CD4-positive, alpha-beta memory T cell (primary cell): Measurements from ENCODE around the gene APBA2. TPM values are rescaled to one million over a fixed set of nuclear protein-coding genes. Genes with fewer than 3 reads are reported as not detected.

Source experiments
- CTCF ChIA-PET: fragments of 350-600 bp; sonication (Branson Sonifier 250); formaldehyde crosslinking; loops from one replicate; lab custom pipeline; 2021; ENCODE audit warnings: inconsistent platforms; ENCODE audit not compliant: partially characterized antibody; lab: Charles Lee
- POLR2A ChIA-PET: fragments of 350-600 bp; sonication (Branson Sonifier 250); formaldehyde crosslinking; loops from one replicate; lab custom pipeline; 2021; ENCODE audit not compliant: partially characterized antibody; lab: Charles Lee
- DNase-seq, 5 donors: peaks; one replicate each; pipeline versions ENCODE4 v3.0.0 to v3.0.0-alpha.2; 2020 to 2022; ENCODE audit warnings: mixed read lengths in 1 of 5
- H3K27ac ChIP-seq: one replicate; pipeline ENCODE4 v1.7.0; 2013; ENCODE audit warnings: low read depth, low read length
- H3K27me3 ChIP-seq: 2 replicates; pipeline ENCODE4 v1.7.0; 2013; ENCODE audit warnings: mild to moderate bottlenecking, low read length, moderate library complexity; ENCODE audit not compliant: insufficient read depth
- H3K36me3 ChIP-seq: 2 replicates; pipeline ENCODE4 v1.7.0; 2013; ENCODE audit warnings: mild to moderate bottlenecking, low read length, moderate library complexity; ENCODE audit not compliant: insufficient read depth
- H3K4me1 ChIP-seq: 2 replicates; pipeline ENCODE4 v1.7.0; 2013; ENCODE audit warnings: mild to moderate bottlenecking, low read length, moderate library complexity; ENCODE audit not compliant: insufficient read depth
- H3K4me3 ChIP-seq, 2 donors: one replicate each; pipeline ENCODE4 v1.7.0; 2013; ENCODE audit warnings: low read length in 2 of 2, mild to moderate bottlenecking in 1 of 2
- H3K9me3 ChIP-seq, 2 donors: one replicate each; pipeline ENCODE4 v1.7.0; 2013; ENCODE audit warnings: low read length in 2 of 2, control low read depth in 1 of 2; ENCODE audit not compliant: control insufficient read depth in 1 of 2
- H3K27ac Mint-ChIP-seq, 7 donors: one replicate each; pipeline ENCODE4 v1.8.0; 2020 to 2021; ENCODE audit warnings: mixed read lengths in 7 of 7, mild to moderate bottlenecking in 6 of 7, inconsistent platforms in 3 of 7, moderate library complexity in 3 of 7
- H3K27me3 Mint-ChIP-seq, 2 donors: one replicate each; pipeline ENCODE4 v1.8.0; 2020 to 2021; ENCODE audit warnings: mixed read lengths in 2 of 2
- H3K36me3 Mint-ChIP-seq, 2 donors: one replicate each; pipeline ENCODE4 v1.8.0; 2020 to 2021; ENCODE audit warnings: mixed read lengths in 2 of 2, inconsistent platforms in 1 of 2, mild to moderate bottlenecking in 1 of 2
- H3K4me1 Mint-ChIP-seq, 4 donors: one replicate each; pipeline ENCODE4 v1.8.0; 2020 to 2021; ENCODE audit warnings: mixed read lengths in 4 of 4, mild to moderate bottlenecking in 1 of 4
- H3K4me3 Mint-ChIP-seq, 8 donors: one replicate each; pipeline ENCODE4 v1.8.0; 2020 to 2021; ENCODE audit warnings: mixed read lengths in 8 of 8, mild to moderate bottlenecking in 7 of 8, moderate library complexity in 6 of 8, inconsistent platforms in 3 of 8
- H3K9me3 Mint-ChIP-seq, 8 donors: one replicate each; pipeline ENCODE4 v1.8.0; 2020 to 2021; ENCODE audit warnings: mixed read lengths in 8 of 8, mild to moderate bottlenecking in 5 of 8, inconsistent platforms in 3 of 8, moderate library complexity in 1 of 8
- intact Hi-C: fragments of 100-400 bp; cut with micrococcal nuclease; formaldehyde crosslinking; loops from one replicate; pipeline ENCODE4 v1.15.1; 2023
- polyA plus RNA-seq, 2 donors: library from polyadenylated mRNA; unstranded; fragments of 300-500 nt; fragmentation: Illumina TruSeq; gene quantifications; one replicate each; pipeline ENCODE4 v1.2.3, GENCODE V29; 2021
- total RNA-seq, 2 experiments: library from RNA; stranded (reverse); gene quantifications; one replicate each; pipeline ENCODE4 v1.2.3, GENCODE V29; 2021

APBA2 gene
- total and polyA plus RNA-seq, 4 experiments from 2014 or later, result 11.1 to 57.3 (median 40.4) TPM

DNA sequence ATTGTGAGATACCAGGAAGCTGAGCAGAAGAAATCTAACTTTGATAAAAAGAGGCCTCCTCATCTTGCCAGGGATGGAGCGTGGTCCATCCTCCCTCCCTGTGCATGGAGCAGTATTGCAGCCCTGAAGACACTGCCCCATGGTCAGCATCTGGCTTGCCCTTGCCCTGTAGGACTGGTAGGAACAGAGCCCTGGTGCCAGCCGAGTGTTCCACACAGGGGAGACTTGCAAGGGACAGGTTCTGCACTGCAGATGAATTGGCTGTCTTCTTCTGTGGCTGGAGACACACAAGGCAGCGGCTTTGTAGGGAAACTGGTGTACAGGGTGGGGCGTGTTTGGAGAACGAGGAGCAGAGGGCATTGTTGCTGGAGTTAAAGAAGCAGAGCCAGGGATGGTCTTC is 110.5 kb downstream of the APBA2 start:
- peaks cover 5% of the 10 kb centered on the region for H3K36me3 ChIP-seq
- H3K27me3 ChIP-seq, result no peaks in the 10 kb centered on the region
- H3K4me3 Mint-ChIP-seq, result no peak overlapping the region
- H3K36me3 Mint-ChIP-seq, result peaks cover 8 to 16% of the 10 kb centered on the region in 2 donors
- H3K27ac Mint-ChIP-seq, result no peak overlapping the region
- intact Hi-C loops, result no loop called here
- H3K4me3 ChIP-seq, result no peak overlapping the region
- peaks cover 6 to 33% (median 7%) of the 10 kb centered on the region in 4 donors for H3K4me1 Mint-ChIP-seq
- DNase-seq, result no peak
- no peaks in the 10 kb centered on the region for H3K4me1 ChIP-seq
- no peaks in the 10 kb centered on the region for H3K27me3 Mint-ChIP-seq
- no peak overlapping the region for H3K27ac ChIP-seq
- H3K9me3 ChIP-seq, result no peaks in the 10 kb centered on the region
- ChIA-PET POLR2A (no interaction called here), CTCF (no interaction called here)
- H3K9me3 Mint-ChIP-seq, result no peaks in the 10 kb centered on the region

- Histone ChIP-seq H3K27ac (no peak overlapping the region), H3K9me3 (no peaks in the 10 kb centered on the region), H3K4me3 (no peak overlapping the region), H3K4me1 (no peaks in the 10 kb centered on the region), H3K27me3 (no peaks in the 10 kb centered on the region), H3K36me3 (peaks cover 5% of the 10 kb centered on the region)
- ChIA-PET POLR2A (no interaction called here), CTCF (no interaction called here)
- H3K36me3 Mint-ChIP-seq, result peaks cover 8 to 16% of the 10 kb centered on the region in 2 donors
- peaks cover 6 to 34% (median 7%) of the 10 kb centered on the region in 4 donors for H3K4me1 Mint-ChIP-seq
- DNase-seq, result no peak
- intact Hi-C loops, result no loop called here
- no peaks in the 10 kb centered on the region for H3K9me3 Mint-ChIP-seq
- H3K27me3 Mint-ChIP-seq, result no peaks in the 10 kb centered on the region
- no peak overlapping the region for H3K4me3 Mint-ChIP-seq
- peak overlapping the region in 1 of 7 donors; percentile 27 for H3K27ac Mint-ChIP-seq
Measured at GRCh38 chr15:28996953-28997352, 111.2 kb downstream of the APBA2 start.

DNA sequence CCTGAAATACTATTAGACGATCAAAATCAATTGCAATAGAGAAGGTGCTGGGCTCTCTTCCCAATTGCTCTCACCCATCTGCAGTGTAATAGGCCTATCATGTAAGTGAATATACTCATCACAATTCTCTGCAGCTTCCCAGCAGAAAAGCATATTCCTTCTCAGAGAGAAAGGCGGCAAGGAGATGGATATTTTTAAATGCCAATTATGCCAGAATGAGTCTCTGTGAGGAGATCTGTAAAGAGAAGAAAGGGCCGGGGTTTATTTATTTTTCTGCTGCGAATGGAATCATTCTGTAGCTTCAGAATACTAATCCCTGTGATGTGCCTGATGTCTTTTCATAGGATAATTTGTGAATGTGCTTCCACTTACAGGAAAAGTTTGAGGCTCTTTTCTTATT is 112.0 kb downstream of the APBA2 start:
- Histone ChIP-seq H3K4me1 (no peaks in the 10 kb centered on the region), H3K9me3 (no peaks in the 10 kb centered on the region), H3K27me3 (no peaks in the 10 kb centered on the region), H3K4me3 (no peak overlapping the region), H3K36me3 (peaks cover 5% of the 10 kb centered on the region), H3K27ac (no peak overlapping the region)
- intact Hi-C loops, result no loop called here
- Mint-ChIP-seq H3K4me1 (peaks cover 6 to 38% (median 7%) of the 10 kb centered on the region in 4 donors), H3K27ac (no peak overlapping the region), H3K27me3 (no peaks in the 10 kb centered on the region), H3K9me3 (no peaks in the 10 kb centered on the region), H3K4me3 (no peak overlapping the region), H3K36me3 (peaks cover 10 to 16% of the 10 kb centered on the region in 2 donors)
- ChIA-PET CTCF (no interaction called here), POLR2A (no interaction called here)
- no peak for DNase-seq

- H3K4me3 Mint-ChIP-seq, result no peak overlapping the region
- H3K4me1 ChIP-seq, result no peaks in the 10 kb centered on the region
- H3K27ac Mint-ChIP-seq, result no peak overlapping the region
- peaks cover 8 to 38% (median 10%) of the 10 kb centered on the region in 4 donors for H3K4me1 Mint-ChIP-seq
- no peaks in the 10 kb centered on the region for H3K27me3 Mint-ChIP-seq
- H3K36me3 ChIP-seq, result peaks cover 5% of the 10 kb centered on the region
- H3K4me3 ChIP-seq, result no peak overlapping the region
- intact Hi-C loops, result no loop called here
- H3K9me3 Mint-ChIP-seq, result no peaks in the 10 kb centered on the region
- peaks cover 15 to 16% of the 10 kb centered on the region in 2 donors for H3K36me3 Mint-ChIP-seq
- CTCF ChIA-PET, result no interaction called here
- POLR2A ChIA-PET, result no interaction called here
- H3K27me3 ChIP-seq, result no peaks in the 10 kb centered on the region
- no peaks in the 10 kb centered on the region for H3K9me3 ChIP-seq
- DNase-seq, result no peak
- no peak overlapping the region for H3K27ac ChIP-seq
Measured at GRCh38 chr15:28998511-28998910, 112.7 kb downstream of the APBA2 start.

- Mint-ChIP-seq H3K4me1 (peaks cover 0 to 19% (median 9%) of the 10 kb centered on the region in 4 donors), H3K9me3 (peaks cover 0 to 2% (median 0%) of the 10 kb centered on the region in 8 donors), H3K4me3 (no peak overlapping the region), H3K27ac (no peak overlapping the region), H3K27me3 (no peaks in the 10 kb centered on the region), H3K36me3 (peaks cover 8 to 9% of the 10 kb centered on the region in 2 donors)
- no peak for DNase-seq
- intact Hi-C loops, result no loop called here
- Histone ChIP-seq H3K27me3 (no peaks in the 10 kb centered on the region), H3K9me3 (no peaks in the 10 kb centered on the region), H3K4me3 (no peak overlapping the region), H3K36me3 (no peaks in the 10 kb centered on the region), H3K27ac (no peak overlapping the region), H3K4me1 (no peaks in the 10 kb centered on the region)
- POLR2A ChIA-PET, result no interaction called here
- CTCF ChIA-PET, result no interaction called here
Measured at GRCh38 chr15:29003191-29003839, 117.5 kb downstream of the APBA2 start.

- Histone ChIP-seq H3K36me3 (no peaks in the 10 kb centered on the region), H3K4me1 (no peaks in the 10 kb centered on the region), H3K27ac (no peak overlapping the region), H3K4me3 (no peak overlapping the region), H3K27me3 (no peaks in the 10 kb centered on the region), H3K9me3 (no peaks in the 10 kb centered on the region)
- H3K27ac Mint-ChIP-seq, result peak overlapping the region in 1 of 7 donors; percentile 22
- no peaks in the 10 kb centered on the region for H3K27me3 Mint-ChIP-seq
- CTCF ChIA-PET, result no interaction called here
- H3K9me3 Mint-ChIP-seq, result peaks cover 0 to 2% (median 0%) of the 10 kb centered on the region in 8 donors
- no peak overlapping the region for H3K4me3 Mint-ChIP-seq
- no peak for DNase-seq
- peaks cover 2 to 19% (median 7%) of the 10 kb centered on the region in 4 donors for H3K4me1 Mint-ChIP-seq
- POLR2A ChIA-PET, result no interaction called here
- peaks cover 6 to 7% of the 10 kb centered on the region in 2 donors for H3K36me3 Mint-ChIP-seq
- intact Hi-C loops, result no loop called here
Measured at GRCh38 chr15:29003840-29004233, 118.1 kb downstream of the APBA2 start.

DNA sequence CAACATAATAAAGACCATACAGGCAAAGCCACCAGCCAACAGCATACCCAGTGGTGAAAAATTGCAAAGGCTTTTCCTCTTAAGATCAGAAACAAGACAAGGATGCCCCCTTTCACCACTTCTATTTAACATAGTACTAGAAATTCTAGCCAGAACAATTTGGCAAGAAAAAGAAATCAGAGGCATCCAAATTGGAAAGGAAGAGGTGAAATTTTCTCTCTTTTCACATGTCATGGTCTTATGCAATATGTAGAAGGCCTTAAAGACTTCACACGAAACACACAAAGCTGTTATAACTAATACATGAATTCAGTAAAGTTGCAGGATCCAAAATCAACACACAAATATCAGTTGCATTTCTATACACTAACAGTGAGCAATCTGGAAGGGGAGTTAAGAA is 120.2 kb downstream of the APBA2 start:
- H3K36me3 Mint-ChIP-seq, result peaks cover 6 to 7% of the 10 kb centered on the region in 2 donors
- ChIA-PET POLR2A (no interaction called here), CTCF (no interaction called here)
- H3K27me3 Mint-ChIP-seq, result no peaks in the 10 kb centered on the region
- peaks cover 4 to 19% (median 8%) of the 10 kb centered on the region in 4 donors for H3K4me1 Mint-ChIP-seq
- intact Hi-C loops, result no loop called here
- H3K9me3 Mint-ChIP-seq, result peaks cover 0 to 2% (median 0%) of the 10 kb centered on the region in 8 donors
- Histone ChIP-seq H3K27me3 (no peaks in the 10 kb centered on the region), H3K9me3 (no peaks in the 10 kb centered on the region), H3K36me3 (no peaks in the 10 kb centered on the region), H3K4me3 (no peak overlapping the region), H3K27ac (no peak overlapping the region), H3K4me1 (no peaks in the 10 kb centered on the region)
- H3K27ac Mint-ChIP-seq, result no peak overlapping the region
- DNase-seq, result no peak
- H3K4me3 Mint-ChIP-seq, result no peak overlapping the region
